OCI-LY7 (cell line): ENCODE results near the gene RNF144A. TPM values are rescaled to one million over a fixed set of nuclear protein-coding genes. Genes with fewer than 3 reads are reported as not detected.

Experiments
- BruUV-seq: library from RNA; stranded (reverse); fragments of 400-500 nt; replicated peaks from 2 replicates; lab custom pipeline; 2021; lab: Mats Ljungman, UMichigan
- CTCF ChIA-PET: fragments of 300-600 bp; sonication (Branson Sonifier 250); formaldehyde crosslinking; loops from one replicate; lab custom pipeline; 2022; ENCODE audit warnings: antibody characterized with exemption; ENCODE audit not compliant: unreplicated experiment; lab: Charles Lee
- POLR2A ChIA-PET: fragments of 300-600 bp; sonication (Branson Sonifier 250); formaldehyde crosslinking; loops from one replicate; lab custom pipeline; 2022; ENCODE audit warnings: antibody characterized with exemption; lab: Charles Lee
- DNase-seq: peaks from one replicate; pipeline ENCODE4 v3.0.0-alpha.2; 2015; ENCODE audit warnings: low spot score
- H2AFZ ChIP-seq: fragments of 200-600 bp; sonication (generic), shearing (Covaris generic); 2 replicates; pipeline ENCODE4 v1.6.1; 2014; ENCODE audit warnings: mild to moderate bottlenecking, antibody characterized with exemption, low read length, moderate library complexity
- H3K27ac ChIP-seq: fragments of 200-600 bp; sonication (generic); 2 replicates; pipeline ENCODE4 v1.5.1; 2014; ENCODE audit warnings: mixed run types, low read depth, mild to moderate bottlenecking, moderate library complexity, low read length, inconsistent platforms; ENCODE audit not compliant: poor library complexity, severe bottlenecking
- H3K36me3 ChIP-seq: fragments of 200-600 bp; sonication (generic); 2 replicates; pipeline ENCODE4 v1.6.1; 2014; ENCODE audit warnings: mild to moderate bottlenecking, antibody characterized with exemption, low read length, moderate library complexity, mixed read lengths; ENCODE audit not compliant: insufficient read depth
- H3K4me1 ChIP-seq: fragments of 200-600 bp; sonication (generic); 2 replicates; pipeline ENCODE4 v1.5.1; 2014; ENCODE audit warnings: mild to moderate bottlenecking, low read length; ENCODE audit not compliant: insufficient read depth, poor library complexity, severe bottlenecking
- H3K4me2 ChIP-seq: fragments of 200-600 bp; sonication (generic); 2 replicates; pipeline ENCODE4 v1.6.1; 2014; ENCODE audit warnings: mild to moderate bottlenecking, low read length
- H3K4me3 ChIP-seq: fragments of 200-600 bp; sonication (generic); 2 replicates; pipeline ENCODE4 v1.5.1; 2014; ENCODE audit warnings: mild to moderate bottlenecking, low read depth, low read length; ENCODE audit not compliant: poor library complexity, severe bottlenecking
- H3K79me2 ChIP-seq: fragments of 200-600 bp; sonication (generic); 2 replicates; pipeline ENCODE4 v1.6.1; 2016; ENCODE audit warnings: low read depth, mild to moderate bottlenecking, low read length, moderate library complexity, mixed read lengths; ENCODE audit not compliant: insufficient read depth
- H3K9me2 ChIP-seq: fragments of 200-600 bp; sonication (generic); 2 replicates; pipeline ENCODE4 v1.6.1; 2016; ENCODE audit warnings: mild to moderate bottlenecking, low read length, mixed read lengths; ENCODE audit not compliant: insufficient read depth
- H3K9me3 ChIP-seq: fragments of 200-600 bp; sonication (generic); 2 replicates; pipeline ENCODE4 v1.6.1; 2014; ENCODE audit warnings: mild to moderate bottlenecking, mixed run types, low read length, mixed read lengths
- H4K20me1 ChIP-seq: fragments of 200-600 bp; sonication (generic); 2 replicates; pipeline ENCODE4 v1.6.1; 2014; ENCODE audit warnings: mild to moderate bottlenecking, antibody characterized with exemption, low read length, moderate library complexity, mixed read lengths; ENCODE audit not compliant: insufficient read depth
- EZH2phosphoT487 ChIP-seq: fragments of 200-600 bp; sonication (generic); IDR thresholded peaks from 2 replicates; pipeline ENCODE4 v1.6.1; 2018; ENCODE audit warnings: low read depth, borderline replicate concordance, mild to moderate bottlenecking, mixed run types, antibody characterized with exemption, low read length, moderate library complexity, mixed read lengths
- intact Hi-C: fragments of 100-400 bp; cut with micrococcal nuclease; formaldehyde crosslinking; loops from one replicate; pipeline ENCODE4 v1.10.0; 2022; ENCODE audit not compliant: unreplicated experiment
- total RNA-seq, 2 experiments: library from RNA; depleted of rRNA in 1 of 2; stranded (reverse); fragments of >200 nt in 1 of 2; shearing (Covaris generic) in 1 of 2; gene quantifications; 2 replicates each; pipeline ENCODE4 v1.2.3, GENCODE V29; 2014 to 2022
- TF ChIP-seq, protein P1 (sequence below): fragments of 200-600 bp; sonication (generic); conservative IDR thresholded peaks from 2 replicates; pipeline ENCODE4 v1.5.1; 2014; ENCODE audit warnings: mild to moderate bottlenecking, antibody characterized with exemption, low read length, moderate library complexity, mixed read lengths

RNF144A gene
- total RNA-seq, 2 experiments from 2014 or later: 1.1 to 1.9 TPM

DNA sequence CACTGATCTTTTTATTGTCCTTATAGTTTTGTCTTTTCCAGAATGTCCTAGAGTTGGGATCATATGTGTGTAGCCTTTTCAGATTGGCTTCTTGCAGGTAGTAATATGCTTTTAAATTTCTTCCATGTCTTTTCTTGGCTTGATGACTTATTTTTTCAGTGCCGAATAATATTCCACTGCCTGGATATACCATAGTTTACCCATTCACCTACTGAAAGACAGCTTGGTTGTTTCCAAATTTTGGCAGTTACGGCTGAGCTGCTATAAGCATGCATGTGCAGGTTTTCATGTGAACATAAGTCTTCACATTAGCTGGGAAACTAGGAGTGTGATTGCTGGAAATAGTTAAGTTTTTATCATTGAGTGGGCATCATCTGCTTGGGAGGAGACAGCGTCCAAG, 73.7 kb downstream of the RNF144A start:
- DNase-seq: no peak
- no peaks in the 10 kb centered on the region for H3K9me3 ChIP-seq
- ChIA-PET CTCF (no interaction called here), POLR2A (interaction anchor here (0.7 kb wide), 1 partner anchor 1790 kb away, joined by 3 read pairs; no protein-coding TSS in a partner anchor)
- H3K36me3 ChIP-seq: no peaks in the 10 kb centered on the region
- H3K27ac ChIP-seq: no peak overlapping the region
- H3K9me2 ChIP-seq: no peaks in the 10 kb centered on the region
- H3K79me2 ChIP-seq: no peaks in the 10 kb centered on the region
- intact Hi-C loops: no loop called here
- H2AFZ ChIP-seq: no peak overlapping the region
- TF ChIP-seq EZH2phosphoT487: no peak
- TF ChIP-seq, protein P1, sequence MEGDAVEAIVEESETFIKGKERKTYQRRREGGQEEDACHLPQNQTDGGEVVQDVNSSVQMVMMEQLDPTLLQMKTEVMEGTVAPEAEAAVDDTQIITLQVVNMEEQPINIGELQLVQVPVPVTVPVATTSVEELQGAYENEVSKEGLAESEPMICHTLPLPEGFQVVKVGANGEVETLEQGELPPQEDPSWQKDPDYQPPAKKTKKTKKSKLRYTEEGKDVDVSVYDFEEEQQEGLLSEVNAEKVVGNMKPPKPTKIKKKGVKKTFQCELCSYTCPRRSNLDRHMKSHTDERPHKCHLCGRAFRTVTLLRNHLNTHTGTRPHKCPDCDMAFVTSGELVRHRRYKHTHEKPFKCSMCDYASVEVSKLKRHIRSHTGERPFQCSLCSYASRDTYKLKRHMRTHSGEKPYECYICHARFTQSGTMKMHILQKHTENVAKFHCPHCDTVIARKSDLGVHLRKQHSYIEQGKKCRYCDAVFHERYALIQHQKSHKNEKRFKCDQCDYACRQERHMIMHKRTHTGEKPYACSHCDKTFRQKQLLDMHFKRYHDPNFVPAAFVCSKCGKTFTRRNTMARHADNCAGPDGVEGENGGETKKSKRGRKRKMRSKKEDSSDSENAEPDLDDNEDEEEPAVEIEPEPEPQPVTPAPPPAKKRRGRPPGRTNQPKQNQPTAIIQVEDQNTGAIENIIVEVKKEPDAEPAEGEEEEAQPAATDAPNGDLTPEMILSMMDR: no peak
- BruUV-seq: no TSS peak
- no peaks in the 10 kb centered on the region for H3K4me1 ChIP-seq
- no peak overlapping the region for H3K4me3 ChIP-seq
- no peak overlapping the region for H3K4me2 ChIP-seq
- no peaks in the 10 kb centered on the region for H4K20me1 ChIP-seq

DNA sequence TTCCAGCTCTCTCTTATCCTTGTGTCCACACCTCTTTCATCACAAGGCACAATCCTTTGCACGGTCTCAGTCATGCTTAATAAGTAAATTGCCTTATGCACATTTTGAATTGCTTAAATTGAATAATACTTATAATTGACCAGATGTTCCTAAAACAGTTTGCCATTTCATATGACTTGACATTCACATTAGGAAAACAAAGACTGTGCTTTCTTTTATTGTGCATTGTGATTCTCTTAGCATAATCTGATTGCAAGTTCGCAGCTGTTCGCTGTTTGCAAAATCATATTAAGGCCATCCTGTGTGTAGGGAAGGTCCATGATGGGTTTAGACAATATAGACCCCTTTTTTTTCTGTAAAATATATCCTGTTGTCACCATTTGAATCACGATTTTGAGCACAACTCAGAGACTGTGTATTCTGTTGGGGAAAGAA, 75.6 kb downstream of the RNF144A start:
- TF ChIP-seq, protein P1: no peak
- no peak for TF ChIP-seq EZH2phosphoT487
- Histone ChIP-seq H3K4me1 (no peaks in the 10 kb centered on the region), H4K20me1 (no peaks in the 10 kb centered on the region), H3K79me2 (no peaks in the 10 kb centered on the region), H3K4me2 (no peak overlapping the region), H3K9me2 (no peaks in the 10 kb centered on the region), H2AFZ (no peak overlapping the region), H3K27ac (no peak overlapping the region), H3K4me3 (no peak overlapping the region), H3K36me3 (no peaks in the 10 kb centered on the region), H3K9me3 (no peaks in the 10 kb centered on the region)
- POLR2A ChIA-PET: no interaction called here
- CTCF ChIA-PET: no interaction called here
- intact Hi-C loops: no loop called here
- DNase-seq: no peak
- BruUV-seq: no TSS peak

DNA sequence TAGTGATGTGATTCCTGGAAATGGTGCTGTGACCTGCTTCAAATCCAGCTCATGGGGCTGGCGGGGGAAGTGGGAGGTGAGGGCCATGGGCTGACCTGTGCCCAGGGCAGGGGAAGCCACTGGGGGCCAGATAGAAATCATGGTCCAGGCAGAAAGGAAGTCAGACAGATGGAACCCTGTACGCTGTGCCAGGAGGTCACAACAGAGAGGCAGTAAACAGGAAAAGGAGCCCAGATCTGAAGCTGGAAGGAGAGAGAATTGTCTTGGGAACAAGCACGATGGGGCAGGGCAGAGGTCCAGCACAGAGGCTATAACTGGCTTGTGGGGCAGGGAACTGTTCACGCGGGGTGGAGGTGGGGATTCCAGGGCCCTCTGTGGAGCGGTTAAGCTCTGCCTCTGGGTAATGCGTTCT, 76.0 kb downstream of the RNF144A start:
- Histone ChIP-seq H3K27ac (no peak overlapping the region), H3K4me1 (no peaks in the 10 kb centered on the region), H3K4me3 (no peak overlapping the region), H3K9me2 (no peaks in the 10 kb centered on the region), H3K36me3 (no peaks in the 10 kb centered on the region), H4K20me1 (no peaks in the 10 kb centered on the region), H3K4me2 (no peak overlapping the region), H2AFZ (no peak overlapping the region), H3K9me3 (no peaks in the 10 kb centered on the region), H3K79me2 (no peaks in the 10 kb centered on the region)
- TF ChIP-seq, protein P1: no peak
- no peak for TF ChIP-seq EZH2phosphoT487
- ChIA-PET CTCF (no interaction called here), POLR2A (interaction anchor here (0.9 kb wide), 1 partner anchor 12 kb away, joined by 3 read pairs; no protein-coding TSS in a partner anchor)
- BruUV-seq: no TSS peak
- no peak for DNase-seq
- intact Hi-C loops: no loop called here
